Activated naive CD4-positive, alpha-beta T cell treated with anti-CD3 and anti-CD28 coated beads, Interleukin-2, amount 10 ng/mL, durations not matched to agents 7 days and 5 days (primary cell): ENCODE results near the gene MRNIP.
A peak's percentile ranks its signal among the peaks of the same experiment; 100 is the strongest.

ENCODE experiments used
- CTCF ChIA-PET: fragments of 350-600 bp; sonication (Branson Sonifier 250); formaldehyde crosslinking; loops from one replicate; lab custom pipeline; 2021; ENCODE audit warnings: antibody characterized with exemption; lab: Charles Lee
- DNase-seq: peaks from one replicate; pipeline ENCODE4 v3.0.0-alpha.2; 2020
- H3K27ac Mint-ChIP-seq: one replicate; pipeline ENCODE4 v1.8.0; 2021; ENCODE audit warnings: mild to moderate bottlenecking, moderate library complexity, mixed read lengths
- H3K27me3 Mint-ChIP-seq: one replicate; pipeline ENCODE4 v1.8.0; 2021; ENCODE audit warnings: mild to moderate bottlenecking, mixed read lengths
- H3K36me3 Mint-ChIP-seq: one replicate; pipeline ENCODE4 v1.8.0; 2021; ENCODE audit warnings: mixed read lengths
- H3K4me1 Mint-ChIP-seq: one replicate; pipeline ENCODE4 v1.8.0; 2021; ENCODE audit warnings: mixed read lengths
- H3K4me3 Mint-ChIP-seq: one replicate; pipeline ENCODE4 v1.8.0; 2021; ENCODE audit warnings: mild to moderate bottlenecking, moderate library complexity, mixed read lengths
- H3K9me3 Mint-ChIP-seq: one replicate; pipeline ENCODE4 v1.8.0; 2021; ENCODE audit warnings: mixed read lengths

The MRNIP gene

DNA sequence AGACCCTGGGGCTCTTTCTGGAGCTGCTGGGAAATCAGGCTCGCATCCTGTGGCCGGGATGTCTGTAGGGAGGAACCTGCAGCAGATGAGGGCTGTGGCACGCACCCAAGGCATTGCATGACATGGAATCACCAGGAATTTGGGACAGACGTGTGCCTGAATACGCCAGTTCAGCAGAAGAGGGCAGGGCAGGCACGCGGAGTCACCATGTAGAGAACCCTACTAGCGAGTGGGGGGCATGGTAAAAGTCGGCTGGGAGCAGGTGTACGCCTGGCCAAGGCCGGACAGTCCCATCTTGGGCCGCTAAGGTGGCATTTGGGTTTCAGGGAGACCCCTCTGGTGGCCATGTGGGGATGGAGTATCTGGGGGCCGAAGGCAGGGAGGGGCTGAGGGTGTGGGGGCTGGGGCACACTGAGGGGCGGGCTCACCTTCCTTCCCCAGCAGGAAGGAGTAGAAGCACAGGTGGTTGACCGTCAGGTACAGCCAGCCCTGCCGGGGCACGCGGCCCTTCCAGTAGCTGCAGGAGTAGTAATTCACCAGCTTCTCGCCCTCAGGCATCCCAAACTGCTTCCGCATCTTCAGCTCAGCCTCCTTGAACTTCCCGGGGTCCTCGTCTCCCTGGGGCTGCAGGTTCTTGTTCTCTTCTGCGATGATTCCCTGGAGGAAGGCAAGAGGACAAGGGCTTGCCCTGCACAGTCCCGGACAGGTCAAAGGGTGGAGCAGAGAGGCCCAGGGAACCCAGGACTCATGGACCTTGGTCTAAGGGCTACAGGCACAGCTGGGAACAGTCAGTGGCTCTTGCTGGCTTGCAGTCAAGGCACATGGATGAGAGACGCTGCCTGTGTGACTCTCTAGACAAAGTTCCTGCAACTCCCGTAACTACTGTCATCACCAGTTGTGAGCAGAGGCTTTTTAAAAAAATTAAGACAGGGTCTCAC lies 35.6 kb upstream of the MRNIP start:
- H3K4me1 Mint-ChIP-seq: no peaks in the 10 kb centered on the region

DNA sequence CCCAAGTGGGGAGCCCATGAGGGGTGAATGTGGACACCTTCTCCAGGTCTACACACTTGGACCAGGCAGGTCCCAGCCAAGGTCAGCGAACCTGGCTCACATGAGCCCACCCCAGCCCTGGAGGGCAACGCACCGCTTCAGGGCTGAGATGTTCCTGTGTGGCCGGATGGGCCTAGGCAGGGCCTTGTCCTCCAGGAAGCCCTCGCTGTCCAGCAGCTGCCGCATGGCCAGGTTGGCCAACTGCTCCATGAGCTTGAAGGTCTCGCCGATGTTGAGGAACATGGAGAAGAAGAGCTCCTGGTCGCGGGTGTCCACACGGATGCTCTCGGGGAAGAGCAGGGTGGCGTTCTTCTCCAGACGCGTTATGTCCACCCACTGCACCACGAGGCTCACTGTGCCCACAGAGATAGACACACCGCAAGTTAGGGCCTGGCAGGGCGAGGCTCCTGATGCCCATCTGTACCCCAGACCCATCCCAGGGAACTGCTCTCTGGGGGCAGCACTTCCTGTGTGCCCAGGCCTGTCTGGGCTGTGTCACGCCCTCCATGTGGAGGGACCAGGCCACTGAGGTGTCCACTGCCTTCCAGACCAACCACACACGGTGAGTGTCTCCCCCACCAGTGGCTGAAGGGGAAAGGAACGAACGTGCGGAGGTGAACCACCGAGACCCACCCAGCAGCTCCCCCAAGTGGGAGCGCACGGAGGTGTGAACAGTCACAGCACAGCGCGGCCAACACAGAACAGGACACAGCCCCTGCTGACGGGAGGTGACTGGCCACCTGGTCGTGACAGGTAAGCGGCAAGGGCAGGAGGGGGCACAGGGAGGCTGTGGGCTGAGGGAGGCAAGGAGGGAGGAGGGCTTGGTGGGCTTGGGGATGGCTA lies 34.7 kb upstream of the MRNIP start:
- Mint-ChIP-seq H3K4me1 (no peaks in the 10 kb centered on the region), H3K27ac (no peak overlapping the region), H3K36me3 (peaks cover 32% of the 10 kb centered on the region), H3K27me3 (no peaks in the 10 kb centered on the region), H3K4me3 (no peak overlapping the region), H3K9me3 (no peaks in the 10 kb centered on the region)
- CTCF ChIA-PET: no interaction called here
- DNase-seq: no peak

More for the DNA sequence above, 35.6 kb upstream of the MRNIP start:
- CTCF ChIA-PET: no interaction called here
- Mint-ChIP-seq H3K36me3 (peaks cover 32% of the 10 kb centered on the region), H3K4me3 (no peak overlapping the region), H3K9me3 (no peaks in the 10 kb centered on the region), H3K27me3 (no peaks in the 10 kb centered on the region), H3K27ac (no peak overlapping the region)
- DNase-seq: no peak

DNA sequence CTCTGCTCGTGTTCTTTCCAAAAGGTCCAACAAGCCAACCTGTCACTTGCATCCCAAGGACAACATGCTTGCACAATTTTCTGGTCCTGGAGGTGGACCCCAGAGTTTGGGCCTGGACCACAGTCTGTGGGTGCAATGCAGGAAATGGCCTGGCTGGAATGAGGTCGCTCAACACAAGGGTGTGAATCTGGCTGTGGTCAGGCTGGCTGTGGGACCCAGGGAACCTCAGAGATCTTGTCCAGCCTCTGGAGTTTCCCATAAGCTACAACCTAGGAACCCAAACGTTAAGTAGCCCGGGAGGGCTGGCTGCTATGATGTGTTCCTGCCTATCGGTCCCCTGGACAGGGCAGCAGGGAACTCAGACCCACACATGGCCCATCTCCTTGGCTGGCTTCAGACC lies 33.6 kb upstream of the MRNIP start:
- Mint-ChIP-seq H3K27me3 (no peaks in the 10 kb centered on the region), H3K9me3 (no peaks in the 10 kb centered on the region), H3K4me3 (no peak overlapping the region), H3K4me1 (no peaks in the 10 kb centered on the region), H3K27ac (no peak overlapping the region), H3K36me3 (peaks cover 31% of the 10 kb centered on the region)
- no peak for DNase-seq
- CTCF ChIA-PET: no interaction called here

- H3K9me3 Mint-ChIP-seq: peaks cover under 1% of the 10 kb centered on the region
- peak overlapping the region; percentile 49 for H3K27ac Mint-ChIP-seq
- no peaks in the 10 kb centered on the region for H3K4me1 Mint-ChIP-seq
- CTCF ChIA-PET: no interaction called here
- H3K27me3 Mint-ChIP-seq: no peaks in the 10 kb centered on the region
- DNase-seq: no peak
- no peak overlapping the region for H3K4me3 Mint-ChIP-seq
- H3K36me3 Mint-ChIP-seq: peaks cover 41% of the 10 kb centered on the region
Observed at GRCh38 chr5:179890751-179891682, 32.4 kb upstream of the MRNIP start.

GRCh38 chr5:179889885-179890284 lies 31.3 kb upstream of the MRNIP start:
- no peak overlapping the region for H3K27ac Mint-ChIP-seq
- no peaks in the 10 kb centered on the region for H3K27me3 Mint-ChIP-seq
- DNase-seq: no peak
- H3K36me3 Mint-ChIP-seq: peaks cover 46% of the 10 kb centered on the region
- CTCF ChIA-PET: no interaction called here
- H3K4me1 Mint-ChIP-seq: no peaks in the 10 kb centered on the region
- H3K4me3 Mint-ChIP-seq: no peak overlapping the region
- H3K9me3 Mint-ChIP-seq: peaks cover 5% of the 10 kb centered on the region

GRCh38 chr5:179887802-179888201 lies 29.2 kb upstream of the MRNIP start:
- CTCF ChIA-PET: no interaction called here
- DNase-seq: no peak
- Mint-ChIP-seq H3K9me3 (peaks cover 22% of the 10 kb centered on the region), H3K4me1 (no peaks in the 10 kb centered on the region), H3K4me3 (no peak overlapping the region), H3K27me3 (no peaks in the 10 kb centered on the region), H3K27ac (no peak overlapping the region), H3K36me3 (peaks cover 61% of the 10 kb centered on the region)

- no peaks in the 10 kb centered on the region for H3K4me1 Mint-ChIP-seq
- peaks cover 64% of the 10 kb centered on the region for H3K36me3 Mint-ChIP-seq
- peaks cover 26% of the 10 kb centered on the region for H3K9me3 Mint-ChIP-seq
- H3K27ac Mint-ChIP-seq: no peak overlapping the region
- no peaks in the 10 kb centered on the region for H3K27me3 Mint-ChIP-seq
- no peak overlapping the region for H3K4me3 Mint-ChIP-seq
- DNase-seq: no peak
- CTCF ChIA-PET: no interaction called here
Observed at GRCh38 chr5:179887095-179887494, 28.5 kb upstream of the MRNIP start.

DNA sequence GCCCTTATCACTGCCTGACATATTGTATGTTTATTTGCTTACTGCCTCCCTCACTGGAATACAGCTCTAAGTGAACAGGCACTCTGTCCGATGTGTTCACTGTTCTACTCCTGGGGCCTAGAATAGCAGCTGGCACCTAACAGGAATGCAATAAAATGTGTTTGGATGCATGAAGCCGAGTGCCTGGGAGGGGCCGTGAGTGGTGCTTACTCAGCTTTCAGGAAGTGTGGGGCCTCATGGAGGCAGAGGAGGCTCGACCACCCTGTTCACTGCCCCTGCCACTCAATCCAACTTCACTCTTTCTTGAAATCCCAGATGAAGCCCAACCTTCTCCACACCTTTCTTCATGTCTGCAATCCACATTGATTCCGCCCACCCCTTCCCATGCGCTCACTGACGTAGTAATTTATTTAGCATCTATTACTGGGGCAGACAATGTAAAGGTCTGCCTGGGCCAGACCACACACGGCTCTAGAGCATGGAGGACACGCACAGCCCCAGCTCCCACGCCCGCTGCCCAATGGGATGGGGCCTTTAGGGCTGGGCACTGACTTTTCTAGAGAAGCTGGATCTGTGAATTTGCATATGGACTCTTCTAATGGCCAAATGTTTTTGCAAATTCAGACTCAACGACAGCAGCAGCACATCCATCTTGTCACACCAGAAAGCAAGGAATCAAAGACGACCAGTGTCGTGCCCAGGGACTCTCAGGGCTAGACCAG lies 27.7 kb upstream of the MRNIP start:
- Mint-ChIP-seq H3K4me3 (no peak overlapping the region), H3K36me3 (peaks cover 62% of the 10 kb centered on the region), H3K4me1 (no peaks in the 10 kb centered on the region), H3K9me3 (peaks cover 26% of the 10 kb centered on the region), H3K27me3 (no peaks in the 10 kb centered on the region), H3K27ac (no peak overlapping the region)
- CTCF ChIA-PET: no interaction called here
- no peak for DNase-seq

DNA sequence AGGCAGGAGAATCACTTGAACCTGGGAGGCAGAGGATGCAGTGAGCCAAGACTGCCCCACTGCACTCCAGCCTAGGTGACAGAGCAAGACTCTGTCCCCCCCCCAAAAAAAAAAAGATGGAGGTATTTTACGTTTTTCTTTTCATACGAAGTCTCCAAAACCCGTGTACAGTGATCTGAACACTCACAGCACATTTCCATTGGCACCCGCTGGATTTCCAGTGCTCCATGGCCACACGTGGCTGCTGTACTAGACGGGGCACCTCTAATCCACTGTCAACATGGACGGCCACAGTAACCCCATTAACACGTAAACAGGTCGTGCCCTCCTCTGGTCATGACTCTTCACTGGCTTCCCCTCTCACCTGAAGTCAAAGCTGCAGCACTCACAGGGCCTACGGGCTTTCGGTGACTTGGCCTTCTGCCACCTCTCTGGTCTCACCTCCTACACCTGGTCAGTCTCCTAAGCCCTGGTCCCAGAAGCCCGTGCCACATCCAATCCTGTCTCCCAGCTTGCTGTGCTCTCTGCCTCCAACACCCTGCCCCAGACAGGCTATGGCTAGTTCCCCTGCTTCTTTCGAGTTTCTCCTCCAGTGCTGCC lies 27.0 kb upstream of the MRNIP start:
- H3K27ac Mint-ChIP-seq: no peak overlapping the region
- CTCF ChIA-PET: no interaction called here
- H3K36me3 Mint-ChIP-seq: peaks cover 64% of the 10 kb centered on the region
- no peaks in the 10 kb centered on the region for H3K27me3 Mint-ChIP-seq
- H3K9me3 Mint-ChIP-seq: peaks cover 26% of the 10 kb centered on the region
- H3K4me3 Mint-ChIP-seq: no peak overlapping the region
- H3K4me1 Mint-ChIP-seq: no peaks in the 10 kb centered on the region
- no peak for DNase-seq

- Mint-ChIP-seq H3K4me1 (no peaks in the 10 kb centered on the region), H3K4me3 (no peak overlapping the region), H3K36me3 (peaks cover 53% of the 10 kb centered on the region), H3K9me3 (peaks cover 26% of the 10 kb centered on the region), H3K27ac (no peak overlapping the region), H3K27me3 (no peaks in the 10 kb centered on the region)
- no peak for DNase-seq
- CTCF ChIA-PET: interaction anchor here (2.2 kb wide), 1 partner anchor 12 kb away, joined by 6 read pairs; no protein-coding TSS in a partner anchor
Observed at GRCh38 chr5:179883163-179883562, 24.5 kb upstream of the MRNIP start.

DNA sequence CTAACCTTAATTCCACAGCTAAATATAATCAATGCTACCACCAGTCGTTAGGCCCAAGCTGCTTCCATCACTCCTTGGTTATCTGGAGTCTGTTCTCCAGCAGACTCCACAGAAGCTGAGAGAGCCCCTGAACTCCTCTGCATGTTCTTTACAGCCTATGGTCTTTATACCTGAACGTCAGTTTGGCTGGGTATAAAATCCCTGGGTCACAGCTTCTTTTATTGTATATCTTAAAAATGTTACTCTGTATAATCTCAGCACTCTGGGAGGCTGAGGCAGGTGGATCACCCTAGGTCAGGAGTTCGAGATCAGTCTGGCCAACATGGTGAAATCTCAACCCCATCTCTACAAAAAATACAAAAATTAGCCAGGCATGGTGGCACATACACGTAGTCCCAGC lies 23.7 kb upstream of the MRNIP start:
- peaks cover 26% of the 10 kb centered on the region for H3K9me3 Mint-ChIP-seq
- H3K27ac Mint-ChIP-seq: no peak overlapping the region
- H3K27me3 Mint-ChIP-seq: no peaks in the 10 kb centered on the region
- no peak overlapping the region for H3K4me3 Mint-ChIP-seq
- DNase-seq: no peak
- no peaks in the 10 kb centered on the region for H3K4me1 Mint-ChIP-seq
- CTCF ChIA-PET: interaction anchor here (2.2 kb wide), 1 partner anchor 11 kb away, joined by 6 read pairs; no protein-coding TSS in a partner anchor
- H3K36me3 Mint-ChIP-seq: peaks cover 55% of the 10 kb centered on the region

DNA sequence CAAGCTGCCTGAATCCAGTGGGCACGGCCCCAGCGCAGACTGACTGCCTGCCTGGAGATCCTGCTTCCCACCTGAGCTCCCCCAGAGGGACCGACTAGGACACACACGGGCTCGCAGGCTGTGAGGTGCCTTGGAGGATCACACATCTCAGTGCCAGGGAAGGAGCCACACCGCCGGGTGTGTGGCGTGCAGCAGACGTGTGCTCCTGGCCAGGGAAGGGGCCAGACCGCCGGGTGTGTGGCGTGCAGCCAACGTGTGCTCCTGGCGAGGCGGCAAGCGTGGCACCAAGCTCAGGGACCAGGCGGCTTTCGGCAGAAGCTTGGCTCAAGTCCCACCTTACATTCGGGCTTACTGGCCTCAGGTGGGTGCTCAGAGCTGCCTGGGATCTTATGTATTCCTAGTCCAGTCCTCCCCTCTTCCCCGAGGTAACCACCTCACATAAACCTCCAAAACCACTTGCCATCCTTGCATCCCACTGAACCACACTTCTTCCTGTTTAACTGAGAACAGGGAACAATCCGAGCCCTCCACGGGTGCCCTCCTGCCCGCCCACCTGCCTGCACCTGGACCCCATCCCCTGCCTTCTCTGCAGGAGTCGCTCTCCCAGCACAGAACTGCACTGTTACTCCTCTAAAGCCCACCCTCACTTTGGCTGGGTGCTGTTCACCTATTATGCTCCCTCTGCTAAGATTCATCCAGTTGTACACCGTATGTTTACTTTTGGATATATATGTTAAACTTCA lies 22.4 kb upstream of the MRNIP start:
- peaks cover 26% of the 10 kb centered on the region for H3K9me3 Mint-ChIP-seq
- H3K36me3 Mint-ChIP-seq: peaks cover 50% of the 10 kb centered on the region
- no peaks in the 10 kb centered on the region for H3K27me3 Mint-ChIP-seq
- no peaks in the 10 kb centered on the region for H3K4me1 Mint-ChIP-seq
- H3K27ac Mint-ChIP-seq: no peak overlapping the region
- DNase-seq: no peak
- CTCF ChIA-PET: interaction anchor here (2.2 kb wide), 1 partner anchor 10 kb away, joined by 6 read pairs; no protein-coding TSS in a partner anchor
- no peak overlapping the region for H3K4me3 Mint-ChIP-seq
